HG03457 (cell line): ENCODE measurements around the gene MGARP.
A peak's percentile ranks its signal among the peaks of the same experiment; 100 is the strongest.
"Not testable (repeated sequence)": the region's sequence is repeated elsewhere in the genome, so short reads cannot be mapped to it uniquely, and the experiment has no call there.

Experiments
- ATAC-seq: cut with Tn5 transposase; IDR thresholded peaks from one replicate; pipeline ENCODE4 v1.9.1; 2021; ENCODE audit warnings: moderate number of reproducible peaks; ENCODE audit not compliant: unreplicated experiment

MGARP gene

GRCh38 chr4:139295942-139296299 is 15.9 kb upstream of the MGARP start:
- no peak for ATAC-seq

- peak; percentile 82 for ATAC-seq
Measured at GRCh38 chr4:139295206-139295941, 15.3 kb upstream of the MGARP start.

- no peak for ATAC-seq
Measured at GRCh38 chr4:139286186-139286698, 6.2 kb upstream of the MGARP start.

GRCh38 chr4:139282721-139283075 is 2.7 kb upstream of the MGARP start:
- no peak for ATAC-seq

- no peak for ATAC-seq
Measured at GRCh38 chr4:139282065-139282720, 2.2 kb upstream of the MGARP start.

- ATAC-seq: no peak
Measured at GRCh38 chr4:139278912-139279759, 889 bp downstream of the MGARP start.

- ATAC-seq: no peak
Measured at GRCh38 chr4:139278485-139278884, 1.5 kb downstream of the MGARP start.

- no peak for ATAC-seq
Measured at GRCh38 chr4:139275281-139275735, 4.7 kb downstream of the MGARP start.

GRCh38 chr4:139274790-139275189 is 5.2 kb downstream of the MGARP start:
- ATAC-seq: no peak

GRCh38 chr4:139273835-139274234 is 6.2 kb downstream of the MGARP start:
- no peak for ATAC-seq

GRCh38 chr4:139267301-139267700 is 12.7 kb downstream of the MGARP start:
- no peak for ATAC-seq

GRCh38 chr4:139266583-139267257 is 13.3 kb downstream of the MGARP start:
- ATAC-seq: peak; percentile 94

GRCh38 chr4:139266208-139266582 is 13.8 kb downstream of the MGARP start:
- ATAC-seq: no peak

- ATAC-seq: no peak
Measured at GRCh38 chr4:139265654-139266053, 14.4 kb downstream of the MGARP start.

- ATAC-seq: no peak
Measured at GRCh38 chr4:139256349-139256748, 23.7 kb downstream of the MGARP start.

GRCh38 chr4:139255581-139255980 is 24.4 kb downstream of the MGARP start:
- ATAC-seq: not testable (repeated sequence)

GRCh38 chr4:139253713-139254112 is 26.3 kb downstream of the MGARP start:
- ATAC-seq: no peak

- no peak for ATAC-seq
Measured at GRCh38 chr4:139253046-139253445, 27.0 kb downstream of the MGARP start.

GRCh38 chr4:139247700-139248238 is 32.3 kb downstream of the MGARP start:
- ATAC-seq: no peak

- ATAC-seq: no peak
Measured at GRCh38 chr4:139247241-139247640, 32.8 kb downstream of the MGARP start.

GRCh38 chr4:139246166-139246565 is 33.9 kb downstream of the MGARP start:
- no peak for ATAC-seq
